Prostate gland (tissue), 2 donors: ENCODE measurements around the gene LRRIQ1.

Experiments
- CTCF ChIP-seq, 4 experiments: fragments of 200-600 bp in 2 of 4; fragments of 450-650 bp in 2 of 4; sonication (generic) in 2 of 4; IDR thresholded peaks; 1 replicate in 3 of 4; 2 replicates in 1 of 4; pipeline ENCODE4 v1.5.1; 2016 to 2019; ENCODE audit warnings: antibody characterized with exemption in 4 of 4, mild to moderate bottlenecking in 2 of 4, moderate library complexity in 2 of 4
- POLR2A ChIP-seq: fragments of 450-650 bp; IDR thresholded peaks from one replicate; pipeline ENCODE4 v1.6.1; 2016; ENCODE audit warnings: antibody characterized with exemption, mild to moderate bottlenecking
- POLR2AphosphoS5 ChIP-seq: sonication (generic); formaldehyde crosslinking; IDR thresholded peaks from one replicate; pipeline ENCODE4 v1.6.1; 2017; ENCODE audit warnings: antibody characterized with exemption

GRCh38 chr12:85147331-85147730 lies 111.2 kb downstream of the LRRIQ1 start:
- TF ChIP-seq CTCF (IDR thresholded peaks at IDR 0.05) (no peak), POLR2AphosphoS5 (no peak), POLR2A (no peak)
